ENCODE measurements around the gene CDH15.
"Not testable (repeated sequence)": the region's sequence is repeated elsewhere in the genome, so short reads cannot be mapped to it uniquely, and the experiment has no call there.

The CDH15 gene

DNA sequence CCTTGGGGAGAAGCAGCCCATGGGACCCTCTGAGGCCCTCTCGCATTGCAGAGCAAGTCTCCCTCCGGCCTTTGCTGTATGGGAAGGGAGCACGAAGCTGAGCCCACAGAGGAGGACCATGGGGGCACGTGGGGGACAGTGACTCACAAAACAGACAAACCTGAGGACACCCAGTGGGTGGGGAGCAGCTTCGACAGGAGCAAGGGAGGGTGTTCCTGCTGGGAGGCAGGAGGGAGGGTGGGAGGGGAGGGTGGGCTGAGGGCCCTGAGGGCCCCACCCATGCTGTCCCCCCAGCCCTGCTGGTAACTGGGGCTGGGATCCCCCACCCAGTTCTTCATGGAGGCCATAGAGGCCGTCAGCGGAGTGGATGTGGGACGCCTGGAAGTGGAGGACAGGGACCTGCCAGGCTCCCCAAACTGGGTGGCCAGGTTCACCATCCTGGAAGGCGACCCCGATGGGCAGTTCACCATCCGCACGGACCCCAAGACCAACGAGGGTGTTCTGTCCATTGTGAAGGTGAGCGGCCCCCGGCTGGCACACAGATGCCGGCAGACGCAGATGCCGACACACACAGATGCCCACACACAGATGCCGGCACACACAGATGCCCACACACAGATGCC is 16.3 kb downstream of the CDH15 start:
- DNase-seq (ENCODE audit: low spot score), result no peak

- DNase-seq (ENCODE audit: low spot score), result not testable (repeated sequence)
Measured at GRCh38 chr16:89188471-89189357, 17.2 kb downstream of the CDH15 start.

GRCh38 chr16:89189358-89190025 is 17.9 kb downstream of the CDH15 start:
- DNase-seq (ENCODE audit: low spot score), result no peak

- DNase-seq (ENCODE audit: low spot score), result no peak
Measured at GRCh38 chr16:89190150-89190958, 18.8 kb downstream of the CDH15 start.

DNA sequence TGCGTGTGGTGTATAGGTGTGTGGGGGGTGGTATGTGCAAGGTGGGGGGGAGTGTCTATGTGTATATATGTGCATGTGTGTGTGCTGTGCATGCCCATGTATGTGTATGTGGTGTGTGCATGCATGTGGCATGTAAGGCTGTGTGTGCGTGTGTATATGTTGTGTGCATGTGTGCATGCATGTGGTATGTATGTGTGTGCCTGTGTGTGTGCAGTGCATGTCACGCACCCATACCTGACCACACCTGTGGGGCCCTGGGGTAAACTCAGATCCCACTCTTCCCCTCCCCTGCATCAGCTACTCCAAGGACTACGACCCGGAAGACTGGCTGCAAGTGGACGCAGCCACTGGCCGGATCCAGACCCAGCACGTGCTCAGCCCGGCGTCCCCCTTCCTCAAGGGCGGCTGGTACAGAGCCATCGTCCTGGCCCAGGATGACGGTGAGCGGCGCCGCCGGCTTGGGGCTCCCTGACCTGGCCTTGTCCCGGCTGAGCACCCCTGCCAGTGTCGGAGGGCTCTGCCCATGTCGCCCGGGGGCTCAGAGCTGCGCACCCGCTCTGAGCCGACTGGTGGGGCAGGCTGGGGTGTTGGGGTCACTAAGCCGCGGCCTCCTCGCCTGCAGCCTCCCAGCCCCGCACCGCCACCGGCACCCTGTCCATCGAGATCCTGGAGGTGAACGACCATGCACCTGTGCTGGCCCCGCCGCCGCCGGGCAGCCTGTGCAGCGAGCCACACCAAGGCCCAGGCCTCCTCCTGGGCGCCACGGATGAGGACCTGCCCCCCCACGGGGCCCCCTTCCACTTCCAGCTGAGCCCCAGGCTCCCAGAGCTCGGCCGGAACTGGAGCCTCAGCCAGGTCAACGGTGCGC is 19.7 kb downstream of the CDH15 start:
- DNase-seq (ENCODE audit: low spot score), result no peak

GRCh38 chr16:89191901-89192185 is 20.3 kb downstream of the CDH15 start:
- DNase-seq (ENCODE audit: low spot score), result no peak

GRCh38 chr16:89192186-89192955 is 20.8 kb downstream of the CDH15 start:
- DNase-seq (ENCODE audit: low spot score), result not testable (repeated sequence)

GRCh38 chr16:89192956-89193575 is 21.5 kb downstream of the CDH15 start:
- no peak for DNase-seq (ENCODE audit: low spot score)

- DNase-seq (ENCODE audit: low spot score), result no peak
Measured at GRCh38 chr16:89193576-89194293, 22.2 kb downstream of the CDH15 start.

GRCh38 chr16:89194340-89195311 is 23.1 kb downstream of the CDH15 start:
- no peak for DNase-seq (ENCODE audit: low spot score)

GRCh38 chr16:89195521-89196171 is 24.1 kb downstream of the CDH15 start:
- no peak for DNase-seq (ENCODE audit: low spot score)

DNA sequence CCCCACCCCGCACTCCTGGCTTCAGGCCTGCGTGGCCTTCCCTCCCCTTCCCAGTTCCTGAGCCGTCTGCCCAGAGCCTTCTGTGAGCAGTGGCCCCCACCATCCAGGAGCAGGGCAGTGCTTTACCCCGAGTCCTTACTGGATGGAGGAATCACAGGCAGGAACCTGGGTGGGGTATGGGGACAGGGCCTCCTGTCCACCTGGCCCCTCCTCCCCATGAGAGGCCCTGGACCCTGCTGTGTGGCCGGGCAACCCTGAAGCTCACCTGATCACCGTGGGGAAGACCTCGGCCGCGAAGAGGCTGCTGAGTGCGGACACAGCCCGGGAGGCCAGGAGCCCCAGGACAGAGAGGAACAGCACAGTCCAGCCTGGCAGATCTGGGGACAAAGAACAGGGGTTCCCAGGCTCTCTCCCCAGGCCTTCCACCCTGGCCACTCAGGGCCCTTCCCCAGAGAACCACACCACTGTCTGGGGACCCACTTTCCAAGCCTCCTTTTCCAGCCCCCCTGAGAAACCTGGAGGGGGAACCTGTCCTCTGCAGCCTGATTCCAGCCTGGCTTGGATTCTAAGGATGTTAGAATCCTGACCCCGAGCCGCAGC is 25.6 kb downstream of the CDH15 start:
- no peak for DNase-seq (ENCODE audit: low spot score)

GRCh38 chr16:89197633-89198416 is 26.3 kb downstream of the CDH15 start:
- no peak for DNase-seq (ENCODE audit: low spot score)

DNA sequence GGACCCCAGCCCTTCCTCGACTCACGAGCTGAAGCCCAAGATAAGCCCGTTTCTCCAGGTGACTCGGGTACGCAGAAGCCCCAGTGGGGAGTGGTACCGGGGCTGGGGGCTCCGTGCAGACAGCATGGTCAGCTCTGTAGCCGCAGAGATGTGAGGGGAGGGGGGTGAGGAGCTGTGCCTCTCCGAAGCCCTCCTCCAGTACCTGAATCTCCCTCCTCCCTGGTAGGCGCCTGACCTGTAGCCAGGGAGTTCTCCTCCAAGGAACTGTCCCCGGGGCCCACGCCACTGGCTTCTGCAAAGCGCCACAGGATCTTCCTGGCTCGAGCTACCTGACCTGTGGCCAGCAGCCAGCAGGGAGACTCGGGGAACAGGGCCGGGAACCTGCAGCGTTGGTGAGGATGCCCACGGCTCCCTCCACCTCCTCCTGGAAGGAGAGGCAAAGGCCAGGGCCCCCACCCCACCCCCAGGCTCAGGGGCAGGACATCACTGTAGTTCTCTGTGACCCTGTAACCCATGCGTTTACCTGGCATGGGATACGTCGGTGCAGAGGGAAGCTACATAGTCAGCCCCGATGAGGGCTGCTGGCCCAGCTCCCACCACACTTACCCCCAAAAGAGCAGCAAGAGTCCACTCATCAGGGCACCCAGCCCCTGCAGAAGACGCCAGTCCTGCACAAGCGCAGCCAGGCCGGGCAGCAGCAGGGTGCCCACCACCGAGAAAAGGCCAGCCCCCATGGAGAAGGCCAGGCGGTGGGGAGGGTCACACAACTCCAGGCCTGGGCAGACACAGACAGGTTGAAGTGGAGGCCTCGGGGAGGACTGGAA is 27.1 kb downstream of the CDH15 start:
- no peak for DNase-seq (ENCODE audit: low spot score)
